ENCODE results near the gene EXOC6B. TPM values are rescaled to one million over a fixed set of nuclear protein-coding genes. Genes with fewer than 3 reads are reported as not detected.

EXOC6B gene
- total RNA-seq, 1 donor, result 24.6 TPM

- H2AFZ ChIP-seq (ENCODE audit: low read length), result no peak overlapping the region
- peaks cover 17% of the 10 kb centered on the region for H3K79me2 ChIP-seq (ENCODE audit: insufficient read depth, low read length)
- no peaks in the 10 kb centered on the region for H3K36me3 ChIP-seq (ENCODE audit: insufficient read depth, low read length)
- no peak overlapping the region for H3K4me2 ChIP-seq (ENCODE audit: insufficient read depth, low read length)
- no peak overlapping the region for H3K27ac ChIP-seq (ENCODE audit: low read depth, low read length)
- no peaks in the 10 kb centered on the region for H3K27me3 ChIP-seq (ENCODE audit: insufficient read depth, low read length)
- TF ChIP-seq CTCF (IDR thresholded peaks at IDR 0.05; ENCODE audit: extremely low read depth, low read depth, low read length), result no peak
- DNase-seq (ENCODE audit: insufficient read length, low spot score, missing footprints), result no peak
- H3K4me1 ChIP-seq (ENCODE audit: insufficient read depth, low read length), result peaks cover 3% of the 10 kb centered on the region
- H4K20me1 ChIP-seq (ENCODE audit: insufficient read depth, low read length), result peaks cover 5% of the 10 kb centered on the region
- H3K9me3 ChIP-seq (ENCODE audit: low read depth, low read length), result no peaks in the 10 kb centered on the region
- no peak overlapping the region for H3K4me3 ChIP-seq (ENCODE audit: insufficient read depth, low read length)
These were observed 15.7 kb downstream of the EXOC6B start for GRCh38 chr2:72810165-72810564.

GRCh38 chr2:72809095-72809494 is 16.7 kb downstream of the EXOC6B start:
- DNase-seq (ENCODE audit: insufficient read length, low spot score, missing footprints), result no peak
- Histone ChIP-seq H3K27me3 (ENCODE audit: insufficient read depth, low read length) (no peaks in the 10 kb centered on the region), H3K4me2 (ENCODE audit: insufficient read depth, low read length) (no peak overlapping the region), H3K4me1 (ENCODE audit: insufficient read depth, low read length) (peaks cover 3% of the 10 kb centered on the region), H3K36me3 (ENCODE audit: insufficient read depth, low read length) (no peaks in the 10 kb centered on the region), H4K20me1 (ENCODE audit: insufficient read depth, low read length) (peaks cover 4% of the 10 kb centered on the region), H3K79me2 (ENCODE audit: insufficient read depth, low read length) (peaks cover 15% of the 10 kb centered on the region), H3K4me3 (ENCODE audit: insufficient read depth, low read length) (no peak overlapping the region), H2AFZ (ENCODE audit: low read length) (no peak overlapping the region), H3K9me3 (ENCODE audit: low read depth, low read length) (no peaks in the 10 kb centered on the region), H3K27ac (ENCODE audit: low read depth, low read length) (no peak overlapping the region)
- TF ChIP-seq CTCF (IDR thresholded peaks at IDR 0.05; ENCODE audit: extremely low read depth, low read depth, low read length), result no peak

GRCh38 chr2:72806280-72806945 is 19.4 kb downstream of the EXOC6B start:
- DNase-seq (ENCODE audit: insufficient read length, low spot score, missing footprints), result no peak
- Histone ChIP-seq H3K79me2 (ENCODE audit: insufficient read depth, low read length) (peaks cover 11% of the 10 kb centered on the region), H3K9me3 (ENCODE audit: low read depth, low read length) (no peaks in the 10 kb centered on the region)

More at GRCh38 chr2:72806280-72806945, 19.4 kb downstream of the EXOC6B start:
- H3K4me2 ChIP-seq (ENCODE audit: insufficient read depth, low read length), result no peak overlapping the region
- TF ChIP-seq CTCF (IDR thresholded peaks at IDR 0.05; ENCODE audit: extremely low read depth, low read depth, low read length), result no peak
- no peaks in the 10 kb centered on the region for H3K36me3 ChIP-seq (ENCODE audit: insufficient read depth, low read length)
- peaks cover 4% of the 10 kb centered on the region for H3K4me1 ChIP-seq (ENCODE audit: insufficient read depth, low read length)
- H3K4me3 ChIP-seq (ENCODE audit: insufficient read depth, low read length), result no peak overlapping the region
- no peak overlapping the region for H2AFZ ChIP-seq (ENCODE audit: low read length)
- no peak overlapping the region for H3K27ac ChIP-seq (ENCODE audit: low read depth, low read length)
- no peaks in the 10 kb centered on the region for H3K27me3 ChIP-seq (ENCODE audit: insufficient read depth, low read length)
- peaks cover 7% of the 10 kb centered on the region for H4K20me1 ChIP-seq (ENCODE audit: insufficient read depth, low read length)

All from osteoblast (primary cell).